GM23338 (cell line): Measurements from ENCODE around the gene TIMP3. TPM values are rescaled to one million over a fixed set of nuclear protein-coding genes. Genes with fewer than 3 reads are reported as not detected.

ENCODE experiments used
- ATAC-seq: fragments of 200-7000 bp; cut with Tn5 transposase; 3 replicates; pipeline ENCODE4 v1.9.1; 2020
- DNase-seq: peaks from one replicate; pipeline ENCODE4 v3.0.0-alpha.2; 2015; ENCODE audit warnings: low spot score
- H2AFZ ChIP-seq: fragments of 200-600 bp; sonication (generic); 2 replicates; pipeline ENCODE4 v1.8.0; 2016; ENCODE audit warnings: antibody characterized with exemption, mild to moderate bottlenecking, moderate library complexity
- H3F3A ChIP-seq: fragments of 200-600 bp; sonication (generic); replicated peaks from 2 replicates; pipeline ENCODE4 v1.8.0; 2017; ENCODE audit warnings: antibody characterized with exemption, mixed run types, low read depth
- H3K27ac ChIP-seq: fragments of 200-600 bp; sonication (generic); 2 replicates; pipeline ENCODE4 v1.6.1; 2016; ENCODE audit warnings: low read depth
- H3K27me3 ChIP-seq: fragments of 200-600 bp; sonication (generic); 2 replicates; pipeline ENCODE4 v1.8.0; 2016; ENCODE audit warnings: mild to moderate bottlenecking, mixed run types, moderate library complexity; ENCODE audit not compliant: insufficient read depth
- H3K36me3 ChIP-seq: fragments of 200-600 bp; sonication (generic); 2 replicates; pipeline ENCODE4 v1.8.0; 2016; ENCODE audit warnings: mild to moderate bottlenecking; ENCODE audit not compliant: insufficient read depth
- H3K4me1 ChIP-seq: fragments of 200-600 bp; sonication (generic); 2 replicates; pipeline ENCODE4 v1.8.0; 2016; ENCODE audit warnings: mild to moderate bottlenecking, moderate library complexity; ENCODE audit not compliant: insufficient read depth
- H3K4me2 ChIP-seq: fragments of 200-600 bp; sonication (generic); 2 replicates; pipeline ENCODE4 v1.7.1; 2017; ENCODE audit warnings: mixed run types
- H3K4me3 ChIP-seq: fragments of 200-600 bp; sonication (generic); 2 replicates; pipeline ENCODE4 v1.6.1; 2016; ENCODE audit warnings: mixed run types
- H3K79me2 ChIP-seq: fragments of 200-600 bp; sonication (generic); replicated peaks from 2 replicates; pipeline ENCODE4 v1.8.0; 2017; ENCODE audit warnings: mild to moderate bottlenecking; ENCODE audit not compliant: insufficient read depth
- H3K9me2 ChIP-seq: fragments of 200-600 bp; sonication (generic); 2 replicates; pipeline ENCODE4 v1.8.0; 2017; ENCODE audit not compliant: insufficient read depth
- H4K20me1 ChIP-seq: fragments of 200-600 bp; sonication (generic); replicated peaks from 2 replicates; pipeline ENCODE4 v1.8.0; 2017; ENCODE audit warnings: mild to moderate bottlenecking; ENCODE audit not compliant: insufficient read depth
- H3K27ac Mint-ChIP-seq: 2 replicates; pipeline ENCODE4 v1.8.0; 2020; ENCODE audit warnings: inconsistent platforms, mild to moderate bottlenecking, moderate library complexity, mixed read lengths
- H3K27me3 Mint-ChIP-seq: 3 replicates; pipeline ENCODE4 v1.8.0; 2022; ENCODE audit warnings: low read depth, mild to moderate bottlenecking, moderate library complexity, mixed read lengths, inconsistent platforms; ENCODE audit not compliant: insufficient read depth, poor library complexity
- H3K36me3 Mint-ChIP-seq: 3 replicates; pipeline ENCODE4 v1.8.0; 2021; ENCODE audit warnings: low read depth, mild to moderate bottlenecking, inconsistent platforms, moderate library complexity, mixed read lengths
- H3K4me1 Mint-ChIP-seq: 3 replicates; pipeline ENCODE4 v1.8.0; 2020; ENCODE audit warnings: mild to moderate bottlenecking, inconsistent platforms, mixed read lengths
- H3K4me3 Mint-ChIP-seq: 3 replicates; pipeline ENCODE4 v1.8.0; 2021; ENCODE audit warnings: moderate library complexity, mild to moderate bottlenecking, inconsistent platforms, mixed read lengths
- H3K9me3 Mint-ChIP-seq: 3 replicates; pipeline ENCODE4 v1.8.0; 2020; ENCODE audit warnings: moderate library complexity, mild to moderate bottlenecking, inconsistent platforms, mixed read lengths
- CREB1 ChIP-seq: fragments of 250-450 bp; sonication (Bioruptor Pico); IDR thresholded peaks from 2 replicates; pipeline ENCODE4 v1.5.0; 2020; ENCODE audit warnings: low read depth, mild to moderate bottlenecking, moderate library complexity
- ETS1 ChIP-seq: IDR thresholded peaks from 2 replicates; pipeline ENCODE4 v1.6.1; 2016; ENCODE audit warnings: antibody characterized with exemption
- EZH2 ChIP-seq: fragments of 200-600 bp; sonication (generic); IDR thresholded peaks from one replicate; pipeline ENCODE4 v1.8.0; 2017; ENCODE audit warnings: antibody characterized with exemption, mild to moderate bottlenecking, low read depth; ENCODE audit not compliant: unreplicated experiment
- EZH2phosphoT487 ChIP-seq: fragments of 200-600 bp; sonication (generic); IDR thresholded peaks from one replicate; pipeline ENCODE4 v1.8.1; 2018; ENCODE audit warnings: antibody characterized with exemption; ENCODE audit not compliant: unreplicated experiment
- POLR2AphosphoS5 ChIP-seq: IDR thresholded peaks from 2 replicates; pipeline ENCODE4 v1.6.1; 2016; ENCODE audit warnings: antibody characterized with exemption, low read depth
- REST ChIP-seq: IDR thresholded peaks from one replicate; pipeline ENCODE4 v1.6.1; 2018; ENCODE audit warnings: antibody characterized with exemption; ENCODE audit not compliant: unreplicated experiment
- ZNF114 ChIP-seq: fragments of 250-450 bp; sonication (Bioruptor Pico); IDR thresholded peaks from 2 replicates; pipeline ENCODE4 v1.5.0; 2020; ENCODE audit warnings: mild to moderate bottlenecking, moderate library complexity
- ZNF462 ChIP-seq: fragments of 250-450 bp; sonication (Bioruptor Pico); IDR thresholded peaks from 2 replicates; pipeline ENCODE4 v1.5.0; 2020; ENCODE audit warnings: mild to moderate bottlenecking, moderate library complexity
- polyA plus RNA-seq: library from polyadenylated mRNA; unstranded; fragments of >200 nt; fragmentation: Nextera tagmentation; extraction: Ambion mirVana; gene quantifications from 2 replicates; pipeline ENCODE4 v1.2.1, GENCODE V29; 2016
- total RNA-seq: library from RNA; depleted of rRNA; stranded (reverse); fragments of >200 nt; shearing (Covaris generic); gene quantifications from 2 replicates; pipeline ENCODE4 v1.2.3, GENCODE V29; 2014

The TIMP3 gene
- total and polyA plus RNA-seq, 2 experiments from 2014 or later: 1.4 to 4.3 TPM

GRCh38 chr22:32904044-32904443 is 102.5 kb downstream of the TIMP3 start:
- Mint-ChIP-seq H3K4me1 (peaks cover 4% of the 10 kb centered on the region; the same call in 1 of the 3 replicates), H3K36me3 (no peaks in the 10 kb centered on the region), H3K9me3 (no peaks in the 10 kb centered on the region), H3K27me3 (no peaks in the 10 kb centered on the region), H3K4me3 (no peak overlapping the region), H3K27ac (no peak overlapping the region)
- Histone ChIP-seq H3K79me2 (no peaks in the 10 kb centered on the region), H3K27ac (no peak overlapping the region), H3K9me2 (no peaks in the 10 kb centered on the region), H3F3A (no peaks in the 10 kb centered on the region), H2AFZ (no peak overlapping the region), H3K4me1 (no peaks in the 10 kb centered on the region), H3K4me3 (no peak overlapping the region), H3K27me3 (no peaks in the 10 kb centered on the region), H4K20me1 (peaks cover 3% of the 10 kb centered on the region; the same call in 1 of the 2 replicates), H3K36me3 (no peaks in the 10 kb centered on the region), H3K4me2 (no peak overlapping the region)
- TF ChIP-seq CREB1 (CRISPR knock-in tag) (0 out of 2 replicates have a peak, but pooled peaks have one; percentile 5), EZH2 (no peak), ETS1 (peak; percentile 60; the same call in 1 of the 2 replicates)
- DNase-seq: peak; percentile 83
- peak; percentile 96 for ATAC-seq

- H3K36me3 ChIP-seq: no peaks in the 10 kb centered on the region
- no peaks in the 10 kb centered on the region for H3K9me3 Mint-ChIP-seq
- no peaks in the 10 kb centered on the region for H3K79me2 ChIP-seq
- H3K27me3 ChIP-seq: no peaks in the 10 kb centered on the region
- peaks cover 3% of the 10 kb centered on the region; the same call in 1 of the 2 replicates for H4K20me1 ChIP-seq
- H2AFZ ChIP-seq: no peak overlapping the region
- DNase-seq (no peak), ATAC-seq (no peak)
- no peaks in the 10 kb centered on the region for H3K36me3 Mint-ChIP-seq
- H3K4me1 ChIP-seq: no peaks in the 10 kb centered on the region
- no peak overlapping the region for H3K27ac Mint-ChIP-seq
- H3K4me3 Mint-ChIP-seq: no peak overlapping the region
- no peaks in the 10 kb centered on the region for H3F3A ChIP-seq
- no peaks in the 10 kb centered on the region for H3K27me3 Mint-ChIP-seq
- no peak overlapping the region for H3K27ac ChIP-seq
- no peaks in the 10 kb centered on the region for H3K9me2 ChIP-seq
- H3K4me1 Mint-ChIP-seq: peaks cover 4% of the 10 kb centered on the region; the same call in 1 of the 3 replicates
- no peak overlapping the region for H3K4me2 ChIP-seq
- H3K4me3 ChIP-seq: no peak overlapping the region
- TF ChIP-seq ETS1 (no peak), CREB1 (CRISPR knock-in tag) (no peak), EZH2phosphoT487 (no peak), ZNF114 (CRISPR knock-in tag) (no peak), EZH2 (no peak), POLR2AphosphoS5 (no peak), ZNF462 (no peak), REST (no peak)
These were observed 103.9 kb downstream of the TIMP3 start for GRCh38 chr22:32905400-32905799.
